IMR-90 (cell line): Measurements from ENCODE around the gene ABCA3.

ENCODE experiments used
- CEBPB ChIP-seq: IDR thresholded peaks from 2 replicates; pipeline ENCODE4 v1.6.1; 2012; ENCODE audit warnings: low read depth, low read length, improper control_type of control experiment
- CTCF ChIP-seq: conservative IDR thresholded peaks from 2 replicates; pipeline ENCODE4 v1.5.1; 2012; ENCODE audit warnings: mild to moderate bottlenecking, low read depth, low read length, improper control_type of control experiment
- FOS ChIP-seq: fragments of 150-350 bp; IDR thresholded peaks from 2 replicates; pipeline ENCODE4 v1.6.1; 2016; ENCODE audit warnings: low read depth, low read length
- MXI1 ChIP-seq: IDR thresholded peaks from 2 replicates; pipeline ENCODE4 v1.6.1; 2012; ENCODE audit warnings: low read depth, mild to moderate bottlenecking, low read length, moderate library complexity, borderline replicate concordance
- NFE2L2 ChIP-seq: fragments of 150-350 bp; IDR thresholded peaks from 2 replicates; pipeline ENCODE4 v1.6.1; 2016; ENCODE audit warnings: low read depth, mild to moderate bottlenecking, low read length
- POLR2A ChIP-seq: IDR thresholded peaks from 2 replicates; pipeline ENCODE4 v1.6.1; 2012; ENCODE audit warnings: mild to moderate bottlenecking, low read depth, low read length
- RAD21 ChIP-seq: IDR thresholded peaks from 2 replicates; pipeline ENCODE4 v1.6.1; 2012; ENCODE audit warnings: low read length, improper control_type of control experiment
- RCOR1 ChIP-seq: IDR thresholded peaks from 2 replicates; pipeline ENCODE4 v1.6.1; 2012; ENCODE audit warnings: mild to moderate bottlenecking, low read length, improper control_type of control experiment; ENCODE audit not compliant: insufficient replicate concordance

GRCh38 chr16:2388139-2388874, 47.8 kb upstream of the ABCA3 start:
- TF ChIP-seq POLR2A (no peak), CTCF (no peak), RAD21 (no peak), NFE2L2 (no peak), FOS (no peak), CEBPB (no peak), RCOR1 (no peak), MXI1 (no peak)
